ENCODE measurements around the gene FSHB.

The FSHB gene

GRCh38 chr11:30260813-30261212, 30.0 kb downstream of the FSHB start:
- TF ChIP-seq TAF1 (IDR thresholded peaks at IDR 0.05; ENCODE audit: borderline replicate concordance, insufficient read depth, low read length) (no peak), FOXP2 (optimal IDR thresholded peaks at IDR 0.05; ENCODE audit: borderline replicate concordance, extremely low read depth, extremely low read length, insufficient read depth) (no peak), POLR2AphosphoS5 (IDR thresholded peaks at IDR 0.05; ENCODE audit: low read depth, low read length) (no peak), SIN3A (IDR thresholded peaks at IDR 0.05; ENCODE audit: borderline replicate concordance, insufficient read depth, low read length) (no peak)
- TF ChIP-seq, protein P1, sequence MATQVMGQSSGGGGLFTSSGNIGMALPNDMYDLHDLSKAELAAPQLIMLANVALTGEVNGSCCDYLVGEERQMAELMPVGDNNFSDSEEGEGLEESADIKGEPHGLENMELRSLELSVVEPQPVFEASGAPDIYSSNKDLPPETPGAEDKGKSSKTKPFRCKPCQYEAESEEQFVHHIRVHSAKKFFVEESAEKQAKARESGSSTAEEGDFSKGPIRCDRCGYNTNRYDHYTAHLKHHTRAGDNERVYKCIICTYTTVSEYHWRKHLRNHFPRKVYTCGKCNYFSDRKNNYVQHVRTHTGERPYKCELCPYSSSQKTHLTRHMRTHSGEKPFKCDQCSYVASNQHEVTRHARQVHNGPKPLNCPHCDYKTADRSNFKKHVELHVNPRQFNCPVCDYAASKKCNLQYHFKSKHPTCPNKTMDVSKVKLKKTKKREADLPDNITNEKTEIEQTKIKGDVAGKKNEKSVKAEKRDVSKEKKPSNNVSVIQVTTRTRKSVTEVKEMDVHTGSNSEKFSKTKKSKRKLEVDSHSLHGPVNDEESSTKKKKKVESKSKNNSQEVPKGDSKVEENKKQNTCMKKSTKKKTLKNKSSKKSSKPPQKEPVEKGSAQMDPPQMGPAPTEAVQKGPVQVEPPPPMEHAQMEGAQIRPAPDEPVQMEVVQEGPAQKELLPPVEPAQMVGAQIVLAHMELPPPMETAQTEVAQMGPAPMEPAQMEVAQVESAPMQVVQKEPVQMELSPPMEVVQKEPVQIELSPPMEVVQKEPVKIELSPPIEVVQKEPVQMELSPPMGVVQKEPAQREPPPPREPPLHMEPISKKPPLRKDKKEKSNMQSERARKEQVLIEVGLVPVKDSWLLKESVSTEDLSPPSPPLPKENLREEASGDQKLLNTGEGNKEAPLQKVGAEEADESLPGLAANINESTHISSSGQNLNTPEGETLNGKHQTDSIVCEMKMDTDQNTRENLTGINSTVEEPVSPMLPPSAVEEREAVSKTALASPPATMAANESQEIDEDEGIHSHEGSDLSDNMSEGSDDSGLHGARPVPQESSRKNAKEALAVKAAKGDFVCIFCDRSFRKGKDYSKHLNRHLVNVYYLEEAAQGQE (IDR thresholded peaks at IDR 0.05; ENCODE audit: insufficient read depth in 1 of 2, low read depth in 2 of 2, low read length in 2 of 2): no peak

GRCh38 chr11:30261821-30262220, 31.0 kb downstream of the FSHB start:
- TF ChIP-seq, protein P1 (IDR thresholded peaks at IDR 0.05; ENCODE audit: insufficient read depth in 1 of 2, low read depth in 2 of 2, low read length in 2 of 2): no peak
- TF ChIP-seq SIN3A (IDR thresholded peaks at IDR 0.05; ENCODE audit: borderline replicate concordance, insufficient read depth, low read length) (no peak), FOXP2 (optimal IDR thresholded peaks at IDR 0.05; ENCODE audit: borderline replicate concordance, extremely low read depth, extremely low read length, insufficient read depth) (no peak), POLR2AphosphoS5 (IDR thresholded peaks at IDR 0.05; ENCODE audit: low read depth, low read length) (no peak)

- TF ChIP-seq POLR2AphosphoS5 (IDR thresholded peaks at IDR 0.05; ENCODE audit: low read depth, low read length) (no peak), FOXP2 (optimal IDR thresholded peaks at IDR 0.05; ENCODE audit: borderline replicate concordance, extremely low read depth, extremely low read length, insufficient read depth) (no peak), SIN3A (IDR thresholded peaks at IDR 0.05; ENCODE audit: borderline replicate concordance, insufficient read depth, low read length) (no peak), TAF1 (IDR thresholded peaks at IDR 0.05; ENCODE audit: borderline replicate concordance, insufficient read depth, low read length) (no peak)
- TF ChIP-seq, protein P1 (IDR thresholded peaks at IDR 0.05; ENCODE audit: insufficient read depth in 1 of 2, low read depth in 2 of 2, low read length in 2 of 2): no peak
Observed at GRCh38 chr11:30270671-30271070, 39.9 kb downstream of the FSHB start.

DNA sequence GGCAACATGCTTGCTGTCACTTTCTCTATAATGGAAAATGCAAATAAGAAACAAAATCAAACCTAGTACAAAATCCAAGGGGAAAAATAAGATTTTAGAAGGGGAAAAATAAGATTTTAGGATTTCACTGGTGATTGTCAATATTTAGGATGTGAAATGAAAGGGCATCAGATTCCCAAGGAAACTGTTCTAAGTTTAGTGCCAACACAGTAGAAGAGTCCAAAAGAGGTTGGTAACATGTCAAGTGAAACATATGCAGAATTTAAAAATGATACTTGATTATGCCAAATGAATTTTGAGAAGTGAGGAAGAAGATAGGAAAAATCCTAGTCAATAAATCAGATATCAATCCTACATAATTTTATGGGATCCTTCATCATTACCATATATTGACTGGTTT, 46.4 kb downstream of the FSHB start:
- TF ChIP-seq, protein P1 (IDR thresholded peaks at IDR 0.05; ENCODE audit: insufficient read depth in 1 of 2, low read depth in 2 of 2, low read length in 2 of 2): no peak
- TF ChIP-seq POLR2AphosphoS5 (IDR thresholded peaks at IDR 0.05; ENCODE audit: low read depth, low read length) (no peak), TAF1 (IDR thresholded peaks at IDR 0.05; ENCODE audit: borderline replicate concordance, insufficient read depth, low read length) (no peak), SIN3A (IDR thresholded peaks at IDR 0.05; ENCODE audit: borderline replicate concordance, insufficient read depth, low read length) (no peak), FOXP2 (optimal IDR thresholded peaks at IDR 0.05; ENCODE audit: borderline replicate concordance, extremely low read depth, extremely low read length, insufficient read depth) (no peak)

GRCh38 chr11:30279796-30280195, 49.0 kb downstream of the FSHB start:
- TF ChIP-seq POLR2AphosphoS5 (IDR thresholded peaks at IDR 0.05; ENCODE audit: low read depth, low read length): no peak
- TF ChIP-seq, protein P1 (IDR thresholded peaks at IDR 0.05; ENCODE audit: insufficient read depth in 1 of 2, low read depth in 2 of 2, low read length in 2 of 2): no peak
